ENCODE measurements around the gene HMGN3.

GRCh38 chr6:79231101-79231500 is 3.4 kb downstream of the HMGN3 start:
- TF ChIP-seq CTCF (IDR thresholded peaks at IDR 0.05; ENCODE audit: extremely low read depth in 1 of 2, insufficient read depth in 1 of 2, low read depth in 1 of 2, low read length in 2 of 2) = no peak
- TF ChIP-seq POLR2AphosphoS5 (IDR thresholded peaks at IDR 0.05; ENCODE audit: insufficient read depth, low read depth, low read length) = no peak
